HG03432 (cell line): Measurements from ENCODE around the gene TRIM65.
"Not testable (repeated sequence)": the region's sequence is repeated elsewhere in the genome, so short reads cannot be mapped to it uniquely, and the experiment has no call there.

ENCODE experiments used
- ATAC-seq: cut with Tn5 transposase; IDR thresholded peaks from one replicate; pipeline ENCODE4 v1.9.1; 2021; ENCODE audit warnings: mild to moderate bottlenecking, moderate library complexity; ENCODE audit not compliant: unreplicated experiment

The TRIM65 gene

GRCh38 chr17:75897160-75898019, 639 bp upstream of the TRIM65 start:
- no peak for ATAC-seq

GRCh38 chr17:75895370-75896155, 1.2 kb downstream of the TRIM65 start:
- ATAC-seq: no peak

- no peak for ATAC-seq
Measured at GRCh38 chr17:75894049-75894733, 2.6 kb downstream of the TRIM65 start.

- no peak for ATAC-seq
Measured at GRCh38 chr17:75893305-75894048, 3.3 kb downstream of the TRIM65 start.

- ATAC-seq: no peak
Measured at GRCh38 chr17:75892556-75893224, 4.1 kb downstream of the TRIM65 start.

- ATAC-seq: no peak
Measured at GRCh38 chr17:75891605-75892555, 4.9 kb downstream of the TRIM65 start.

- no peak for ATAC-seq
Measured at GRCh38 chr17:75891022-75891604, 5.6 kb downstream of the TRIM65 start.

GRCh38 chr17:75889454-75889853, 7.3 kb downstream of the TRIM65 start:
- ATAC-seq: no peak

GRCh38 chr17:75888484-75888883, 8.3 kb downstream of the TRIM65 start:
- ATAC-seq: no peak

GRCh38 chr17:75885860-75886259, 10.9 kb downstream of the TRIM65 start:
- ATAC-seq: not testable (repeated sequence)

GRCh38 chr17:75885431-75885830, 11.3 kb downstream of the TRIM65 start:
- no peak for ATAC-seq

- no peak for ATAC-seq
Measured at GRCh38 chr17:75881678-75882454, 14.9 kb downstream of the TRIM65 start.

GRCh38 chr17:75880266-75880665, 16.5 kb downstream of the TRIM65 start:
- no peak for ATAC-seq

GRCh38 chr17:75878174-75878998, 18.4 kb downstream of the TRIM65 start, which contains the start of gene TRIM47:
TSS of gene TRIM47 (minus strand) at chr17:75878581. CDS start at chr17:75878548, 33 bp downstream.
- no peak for ATAC-seq

- ATAC-seq: no peak
Measured at GRCh38 chr17:75877752-75878173, 19.0 kb downstream of the TRIM65 start.

- ATAC-seq: no peak
Measured at GRCh38 chr17:75876938-75877751, 19.6 kb downstream of the TRIM65 start.
